GM23248 (cell line): ENCODE data around the gene VAMP4.

Source experiments
- EZH2 ChIP-seq: fragments of 200-600 bp; sonication (generic); IDR thresholded peaks from 2 replicates; pipeline ENCODE4 v1.6.1; 2018; ENCODE audit warnings: antibody characterized with exemption, mild to moderate bottlenecking; ENCODE audit not compliant: insufficient read depth, poor library complexity, severe bottlenecking
- EZH2phosphoT487 ChIP-seq: fragments of 200-600 bp; sonication (generic); IDR thresholded peaks from 2 replicates; pipeline ENCODE4 v1.6.1; 2018; ENCODE audit warnings: antibody characterized with exemption, moderate library complexity, mild to moderate bottlenecking, low read depth; ENCODE audit not compliant: insufficient read depth

- no peak for TF ChIP-seq EZH2phosphoT487
- no peak for TF ChIP-seq EZH2
Measured at GRCh38 chr1:171736196-171736595, 5.7 kb downstream of the VAMP4 start.
